Suprapubic skin (tissue), 4 donors: Measurements from ENCODE around the gene MARCHF11. TPM values are rescaled to one million over a fixed set of nuclear protein-coding genes. Genes with fewer than 3 reads are reported as not detected.

Source experiments
- DNase-seq, 2 donors: peaks; one replicate each; pipeline ENCODE4 v3.0.0-alpha.2; 2019; ENCODE audit warnings: low spot score in 2 of 2
- H3K27ac ChIP-seq: fragments of 200-600 bp; sonication (generic); one replicate; pipeline ENCODE4 v1.5.1; 2019
- H3K27me3 ChIP-seq: fragments of 200-600 bp; sonication (generic); one replicate; pipeline ENCODE4 v1.5.1; 2019
- H3K36me3 ChIP-seq: fragments of 200-600 bp; sonication (generic); one replicate; pipeline ENCODE4 v1.5.1; 2019
- H3K4me1 ChIP-seq: fragments of 200-600 bp; sonication (generic); one replicate; pipeline ENCODE4 v1.5.1; 2019
- H3K4me3 ChIP-seq: fragments of 200-600 bp; sonication (generic); one replicate; pipeline ENCODE4 v1.5.1; 2019; ENCODE audit warnings: mild to moderate bottlenecking
- H3K9me3 ChIP-seq: fragments of 200-600 bp; sonication (generic); one replicate; pipeline ENCODE4 v1.5.1; 2019
- CTCF ChIP-seq, 2 donors: fragments of 200-600 bp in 1 of 2; fragments of 450-650 bp in 1 of 2; sonication (generic) in 1 of 2; IDR thresholded peaks; one replicate each; pipeline ENCODE4 v1.5.1; 2016 to 2019; ENCODE audit warnings: antibody characterized with exemption in 2 of 2, mild to moderate bottlenecking in 1 of 2, moderate library complexity in 1 of 2
- EP300 ChIP-seq: sonication (generic); formaldehyde crosslinking; IDR thresholded peaks from one replicate; pipeline ENCODE4 v1.6.1; 2017; ENCODE audit warnings: antibody characterized with exemption
- POLR2A ChIP-seq, 2 donors: fragments of 450-650 bp; IDR thresholded peaks; one replicate each; pipeline ENCODE4 v1.6.1; 2017; ENCODE audit warnings: antibody characterized with exemption in 2 of 2, mild to moderate bottlenecking in 2 of 2, moderate library complexity in 2 of 2
- POLR2AphosphoS5 ChIP-seq, 3 donors: sonication (generic); formaldehyde crosslinking; IDR thresholded peaks; one replicate each; pipeline ENCODE4 v1.6.1; 2017; ENCODE audit warnings: antibody characterized with exemption in 3 of 3
- WGBS: methylation state at CpG from one replicate; pipeline ENCODE4 v1.1.5; 2018; 5-methylcytosine and 5-hydroxymethylcytosine counted together
- total RNA-seq, 4 donors: library from RNA; depleted of rRNA; stranded (reverse); fragments of >200 nt; gene quantifications; one replicate each; pipeline ENCODE4 v1.1.0, GENCODE V29; 2016

The MARCHF11 gene
- total RNA-seq, 4 donors from 2014 or later, result not detected

DNA sequence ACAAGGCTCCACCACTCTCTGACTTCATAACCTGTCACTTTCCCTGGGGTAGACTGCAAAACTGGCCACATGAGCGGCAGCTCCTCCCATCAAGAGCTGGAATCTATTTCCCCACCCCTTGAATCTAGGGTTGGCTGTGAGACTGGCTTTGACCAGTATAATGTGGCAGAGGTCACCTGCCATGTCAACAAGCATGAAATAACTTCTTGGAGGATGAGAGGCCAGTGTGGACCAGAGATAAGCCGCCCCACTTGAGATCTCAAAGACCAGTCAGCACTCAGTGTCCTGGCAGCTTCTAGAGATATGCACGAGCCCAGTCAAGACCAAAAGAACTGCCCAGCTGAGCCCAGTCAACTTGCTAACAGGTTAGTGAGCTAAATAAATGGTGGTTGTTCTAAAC is 59.0 kb downstream of the MARCHF11 start:
- no peaks in the 10 kb centered on the region for H3K9me3 ChIP-seq
- no peaks in the 10 kb centered on the region for H3K36me3 ChIP-seq
- no peak overlapping the region for H3K27ac ChIP-seq
- no peak overlapping the region for H3K4me3 ChIP-seq
- 77% methylated on average over 3 of the region's 3 CpGs for WGBS
- TF ChIP-seq CTCF (IDR thresholded peaks at IDR 0.05) (no peak), EP300 (no peak), POLR2AphosphoS5 (IDR thresholded peaks at IDR 0.05) (no peak)
- H3K4me1 ChIP-seq, result no peaks in the 10 kb centered on the region
- DNase-seq, result no peak
- H3K27me3 ChIP-seq, result no peaks in the 10 kb centered on the region

DNA sequence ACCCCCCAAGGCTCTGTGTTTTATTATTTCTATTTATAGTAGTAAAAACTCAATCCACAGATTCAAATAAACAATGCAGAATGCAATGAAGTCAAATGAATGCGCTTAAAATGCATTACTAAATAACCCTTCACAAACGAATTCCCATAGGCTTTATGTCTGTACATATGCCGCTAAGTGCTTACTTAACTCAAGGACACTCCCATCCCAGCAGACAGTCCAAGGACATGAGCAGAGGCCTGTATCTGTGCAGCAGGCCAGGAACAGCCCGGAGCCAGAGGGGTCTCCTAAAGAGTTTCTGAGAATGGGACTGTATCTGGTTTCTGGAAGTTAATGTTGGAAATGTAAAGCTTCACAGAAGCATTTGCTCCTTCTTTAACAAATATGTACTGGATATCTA is 59.8 kb downstream of the MARCHF11 start:
- H3K36me3 ChIP-seq, result no peaks in the 10 kb centered on the region
- WGBS, result 82% methylated on average over 4 of the region's 4 CpGs
- TF ChIP-seq POLR2AphosphoS5 (IDR thresholded peaks at IDR 0.05) (no peak), EP300 (no peak)
- no peak for DNase-seq
- no peak overlapping the region for H3K27ac ChIP-seq
- H3K27me3 ChIP-seq, result no peaks in the 10 kb centered on the region
- no peaks in the 10 kb centered on the region for H3K4me1 ChIP-seq
- H3K4me3 ChIP-seq, result no peak overlapping the region
- H3K9me3 ChIP-seq, result no peaks in the 10 kb centered on the region

DNA sequence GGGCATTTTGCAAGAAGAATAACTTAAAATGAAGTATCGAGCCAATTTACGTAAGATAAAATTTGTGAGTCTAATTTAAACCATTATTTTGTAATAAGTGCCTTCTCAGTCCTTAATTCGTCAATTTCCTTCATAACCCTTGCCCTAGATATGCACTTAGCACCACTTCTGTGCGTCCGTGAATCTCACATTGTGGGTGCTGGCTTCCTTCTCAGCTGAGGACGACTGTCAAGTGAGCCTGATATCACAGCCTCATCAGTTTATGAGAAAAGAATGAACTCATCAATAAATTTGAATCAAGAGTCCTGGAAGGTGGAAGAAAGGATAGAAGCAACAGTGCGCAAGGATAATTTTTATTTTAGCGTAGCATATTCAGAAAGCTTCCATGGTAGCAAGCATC is 64.5 kb downstream of the MARCHF11 start:
- Histone ChIP-seq H3K27me3 (no peaks in the 10 kb centered on the region), H3K27ac (no peak overlapping the region), H3K4me3 (no peak overlapping the region), H3K4me1 (no peaks in the 10 kb centered on the region), H3K36me3 (no peaks in the 10 kb centered on the region), H3K9me3 (peaks cover 7% of the 10 kb centered on the region)
- DNase-seq, result no peak
- WGBS, result 91% methylated on average over 8 of the region's 8 CpGs
- TF ChIP-seq POLR2A (IDR thresholded peaks at IDR 0.05) (no peak), EP300 (no peak), POLR2AphosphoS5 (IDR thresholded peaks at IDR 0.05) (no peak), CTCF (IDR thresholded peaks at IDR 0.05) (no peak)

GRCh38 chr5:16108418-16108817 is 71.2 kb downstream of the MARCHF11 start:
- H3K27ac ChIP-seq, result no peak overlapping the region
- H3K4me1 ChIP-seq, result no peaks in the 10 kb centered on the region
- peaks cover 10% of the 10 kb centered on the region for H3K9me3 ChIP-seq
- no peak overlapping the region for H3K4me3 ChIP-seq
- no peak for DNase-seq
- no peak for TF ChIP-seq POLR2AphosphoS5 (IDR thresholded peaks at IDR 0.05)
- TF ChIP-seq CTCF (IDR thresholded peaks at IDR 0.05), result no peak
- no peak for TF ChIP-seq POLR2A (IDR thresholded peaks at IDR 0.05)
- no peaks in the 10 kb centered on the region for H3K27me3 ChIP-seq
- H3K36me3 ChIP-seq, result no peaks in the 10 kb centered on the region
- 61% methylated on average over 3 of the region's 3 CpGs for WGBS

DNA sequence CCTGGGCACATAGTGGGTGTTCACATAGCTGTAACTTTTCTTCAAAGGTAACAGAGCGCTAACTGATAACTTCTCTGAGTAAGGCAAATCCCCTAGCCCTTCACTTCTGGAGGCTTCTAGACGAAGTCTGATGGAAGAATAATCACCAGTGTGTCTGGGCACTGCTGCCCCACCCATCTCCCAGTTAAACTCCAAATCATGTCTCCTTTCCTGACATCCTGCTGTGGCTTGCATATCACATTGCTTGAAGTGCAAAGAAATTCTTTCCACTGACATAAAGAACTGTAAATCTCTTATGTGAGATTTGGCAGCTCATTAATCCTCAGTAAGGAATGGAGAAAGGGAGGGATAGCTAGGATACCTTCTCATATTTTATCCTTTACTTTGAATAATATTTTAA is 74.6 kb downstream of the MARCHF11 start:
- no peak for DNase-seq
- no peak overlapping the region for H3K27ac ChIP-seq
- peaks cover 3% of the 10 kb centered on the region for H3K9me3 ChIP-seq
- WGBS, result 41% methylated on average over 2 of the region's 2 CpGs
- no peak overlapping the region for H3K4me3 ChIP-seq
- no peaks in the 10 kb centered on the region for H3K36me3 ChIP-seq
- H3K4me1 ChIP-seq, result no peaks in the 10 kb centered on the region
- no peak for TF ChIP-seq CTCF (IDR thresholded peaks at IDR 0.05)
- no peak for TF ChIP-seq POLR2AphosphoS5 (IDR thresholded peaks at IDR 0.05)
- no peak for TF ChIP-seq EP300
- no peak for TF ChIP-seq POLR2A (IDR thresholded peaks at IDR 0.05)
- no peaks in the 10 kb centered on the region for H3K27me3 ChIP-seq

DNA sequence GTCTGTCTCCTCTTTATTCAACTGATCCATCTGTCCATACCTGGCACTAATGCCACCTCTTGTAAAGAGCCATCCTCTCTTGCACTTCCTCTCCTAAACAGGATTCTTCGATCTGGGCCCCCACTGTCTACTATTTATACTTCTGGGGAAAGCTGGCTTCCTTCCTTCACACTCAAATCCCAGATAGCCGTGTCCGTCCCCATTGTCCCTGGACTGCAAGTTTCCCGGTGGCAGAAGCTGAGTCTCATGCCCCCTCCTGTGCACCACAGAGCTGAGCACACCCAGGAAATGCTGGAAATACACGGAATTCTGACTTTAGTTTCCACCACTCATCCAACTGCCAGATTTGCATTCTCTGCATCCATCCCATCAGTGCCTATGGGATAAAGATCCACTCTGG is 84.0 kb downstream of the MARCHF11 start:
- H3K9me3 ChIP-seq, result no peaks in the 10 kb centered on the region
- H3K4me3 ChIP-seq, result no peak overlapping the region
- no peaks in the 10 kb centered on the region for H3K27me3 ChIP-seq
- no peaks in the 10 kb centered on the region for H3K4me1 ChIP-seq
- H3K27ac ChIP-seq, result no peak overlapping the region
- no peaks in the 10 kb centered on the region for H3K36me3 ChIP-seq
- TF ChIP-seq POLR2A (IDR thresholded peaks at IDR 0.05) (no peak), EP300 (no peak), POLR2AphosphoS5 (IDR thresholded peaks at IDR 0.05) (no peak), CTCF (IDR thresholded peaks at IDR 0.05) (no peak)
- WGBS, result 65% methylated on average over 5 of the region's 5 CpGs
- DNase-seq, result no peak
